Measurements from ENCODE around the gene E2F4.

DNA sequence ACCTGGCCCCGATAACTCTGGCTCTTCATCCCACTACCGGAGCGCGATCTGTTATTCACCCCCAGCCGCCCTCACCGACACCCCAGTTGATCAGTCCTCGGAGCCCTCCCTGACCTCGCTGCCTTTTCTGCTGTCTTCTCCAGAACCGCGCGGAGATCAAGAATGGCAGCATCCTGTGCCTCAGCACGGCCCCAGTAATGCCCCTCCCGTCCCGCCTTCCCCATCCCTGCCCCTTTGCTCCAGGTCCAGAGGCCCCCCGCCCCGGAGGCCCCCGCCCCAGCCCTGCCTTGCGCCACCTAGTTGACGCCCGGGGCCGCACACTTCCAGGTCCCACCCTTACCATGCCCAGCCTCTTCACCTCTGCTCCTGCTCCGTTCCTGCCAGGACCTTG, 7.8 kb downstream of the E2F4 start:
- TF ChIP-seq, protein P1, sequence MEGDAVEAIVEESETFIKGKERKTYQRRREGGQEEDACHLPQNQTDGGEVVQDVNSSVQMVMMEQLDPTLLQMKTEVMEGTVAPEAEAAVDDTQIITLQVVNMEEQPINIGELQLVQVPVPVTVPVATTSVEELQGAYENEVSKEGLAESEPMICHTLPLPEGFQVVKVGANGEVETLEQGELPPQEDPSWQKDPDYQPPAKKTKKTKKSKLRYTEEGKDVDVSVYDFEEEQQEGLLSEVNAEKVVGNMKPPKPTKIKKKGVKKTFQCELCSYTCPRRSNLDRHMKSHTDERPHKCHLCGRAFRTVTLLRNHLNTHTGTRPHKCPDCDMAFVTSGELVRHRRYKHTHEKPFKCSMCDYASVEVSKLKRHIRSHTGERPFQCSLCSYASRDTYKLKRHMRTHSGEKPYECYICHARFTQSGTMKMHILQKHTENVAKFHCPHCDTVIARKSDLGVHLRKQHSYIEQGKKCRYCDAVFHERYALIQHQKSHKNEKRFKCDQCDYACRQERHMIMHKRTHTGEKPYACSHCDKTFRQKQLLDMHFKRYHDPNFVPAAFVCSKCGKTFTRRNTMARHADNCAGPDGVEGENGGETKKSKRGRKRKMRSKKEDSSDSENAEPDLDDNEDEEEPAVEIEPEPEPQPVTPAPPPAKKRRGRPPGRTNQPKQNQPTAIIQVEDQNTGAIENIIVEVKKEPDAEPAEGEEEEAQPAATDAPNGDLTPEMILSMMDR (IDR thresholded peaks at IDR 0.05) = no peak
- no peak for TF ChIP-seq POLR2A (IDR thresholded peaks at IDR 0.05)
